CD8-positive, alpha-beta memory T cell (primary cell): Measurements from ENCODE around the gene SNAPC4. TPM values are rescaled to one million over a fixed set of nuclear protein-coding genes. Genes with fewer than 3 reads are reported as not detected.
A peak's percentile ranks its signal among the peaks of the same experiment; 100 is the strongest.

Source experiments
- CTCF ChIA-PET: fragments of 350-600 bp; sonication (Branson Sonifier 250); formaldehyde crosslinking; loops from one replicate; lab custom pipeline; 2021; ENCODE audit warnings: antibody characterized with exemption; lab: Charles Lee
- POLR2A ChIA-PET: fragments of 350-600 bp; sonication (Branson Sonifier 250); formaldehyde crosslinking; loops from one replicate; lab custom pipeline; 2021; ENCODE audit warnings: antibody characterized with exemption; lab: Charles Lee
- DNase-seq, 5 donors: peaks; one replicate each; pipeline versions ENCODE4 v3.0.0 to v3.0.0-alpha.2; 2020 to 2022; ENCODE audit warnings: mixed read lengths in 1 of 5
- H3K27ac ChIP-seq: one replicate; pipeline ENCODE4 v1.7.0; 2013; ENCODE audit warnings: low read depth, mild to moderate bottlenecking, low read length, moderate library complexity
- H3K27me3 ChIP-seq: 2 replicates; pipeline ENCODE4 v1.7.0; 2013; ENCODE audit warnings: low read length, mild to moderate bottlenecking; ENCODE audit not compliant: insufficient read depth, poor library complexity, severe bottlenecking
- H3K36me3 ChIP-seq: 2 replicates; pipeline ENCODE4 v1.7.0; 2013; ENCODE audit warnings: mild to moderate bottlenecking, low read length, moderate library complexity; ENCODE audit not compliant: insufficient read depth
- H3K4me1 ChIP-seq: 2 replicates; pipeline ENCODE4 v1.7.0; 2013; ENCODE audit warnings: mild to moderate bottlenecking, low read length, moderate library complexity; ENCODE audit not compliant: insufficient read depth
- H3K4me3 ChIP-seq: 2 replicates; pipeline ENCODE4 v1.7.0; 2013; ENCODE audit warnings: mild to moderate bottlenecking, low read length
- H3K9me3 ChIP-seq: 2 replicates; pipeline ENCODE4 v1.7.0; 2013; ENCODE audit warnings: mild to moderate bottlenecking, low read length
- H3K27ac Mint-ChIP-seq, 8 donors: one replicate each; pipeline ENCODE4 v1.8.0; 2020 to 2021; ENCODE audit warnings: mixed read lengths in 8 of 8, mild to moderate bottlenecking in 6 of 8, inconsistent platforms in 3 of 8, moderate library complexity in 3 of 8
- H3K27me3 Mint-ChIP-seq, 2 donors: one replicate each; pipeline ENCODE4 v1.8.0; 2020 to 2021; ENCODE audit warnings: mixed read lengths in 2 of 2, mild to moderate bottlenecking in 1 of 2, moderate library complexity in 1 of 2
- H3K36me3 Mint-ChIP-seq, 3 donors: one replicate each; pipeline ENCODE4 v1.8.0; 2020 to 2021; ENCODE audit warnings: mixed read lengths in 3 of 3, inconsistent platforms in 1 of 3, mild to moderate bottlenecking in 1 of 3
- H3K4me1 Mint-ChIP-seq, 3 donors: one replicate each; pipeline ENCODE4 v1.8.0; 2020 to 2021; ENCODE audit warnings: mixed read lengths in 3 of 3, inconsistent platforms in 1 of 3, mild to moderate bottlenecking in 1 of 3
- H3K4me3 Mint-ChIP-seq, 7 donors: one replicate each; pipeline ENCODE4 v1.8.0; 2020 to 2021; ENCODE audit warnings: mixed read lengths in 7 of 7, mild to moderate bottlenecking in 6 of 7, moderate library complexity in 4 of 7, inconsistent platforms in 2 of 7
- H3K9me3 Mint-ChIP-seq, 5 donors: one replicate each; pipeline ENCODE4 v1.8.0; 2020 to 2022; ENCODE audit warnings: mixed read lengths in 5 of 5, mild to moderate bottlenecking in 3 of 5, moderate library complexity in 2 of 5, inconsistent platforms in 1 of 5
- polyA plus RNA-seq: library from polyadenylated mRNA; unstranded; fragments of 300-500 nt; fragmentation: Illumina TruSeq; gene quantifications from one replicate; pipeline ENCODE4 v1.2.3, GENCODE V29; 2021
- total RNA-seq, 2 experiments: library from RNA; stranded (reverse); gene quantifications; one replicate each; pipeline ENCODE4 v1.2.3, GENCODE V29; 2021

The SNAPC4 gene
- total and polyA plus RNA-seq, 3 experiments from 2014 or later: 2.6 to 23.6 (median 22.1) TPM

DNA sequence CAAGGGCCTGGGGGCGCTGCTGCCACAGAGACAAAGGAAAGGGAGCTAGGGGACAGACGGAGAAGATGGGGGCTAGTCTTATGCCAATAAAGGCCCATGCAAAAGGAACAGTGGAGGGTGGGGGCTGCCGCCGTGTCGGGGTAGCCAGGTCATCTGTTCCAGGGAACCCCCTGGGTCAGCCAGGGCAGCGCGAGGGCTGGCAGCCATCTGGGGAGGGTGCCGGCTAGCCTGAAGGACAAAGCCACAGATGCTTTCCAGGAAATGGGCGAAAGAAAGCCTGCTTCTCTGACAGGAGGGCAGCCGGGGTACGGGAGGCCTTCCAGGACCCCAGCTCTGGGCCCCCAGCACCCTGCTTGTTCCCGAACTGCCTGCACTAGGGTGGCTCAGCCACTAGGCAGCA is 24.9 kb downstream of the SNAPC4 start:
- Mint-ChIP-seq H3K9me3 (no peaks in the 10 kb centered on the region), H3K4me1 (no peaks in the 10 kb centered on the region), H3K36me3 (peaks cover 0 to 8% (median 0%) of the 10 kb centered on the region in 3 donors), H3K27ac (no peak overlapping the region), H3K27me3 (no peaks in the 10 kb centered on the region), H3K4me3 (no peak overlapping the region)
- H3K27ac ChIP-seq: no peak overlapping the region
- CTCF ChIA-PET: no interaction called here
- H3K4me3 ChIP-seq: no peak overlapping the region
- POLR2A ChIA-PET: interaction anchor here (0.6 kb wide), 1 partner anchor 34 kb away, joined by 3 read pairs; no protein-coding TSS in a partner anchor
- no peaks in the 10 kb centered on the region for H3K9me3 ChIP-seq
- no peaks in the 10 kb centered on the region for H3K4me1 ChIP-seq
- DNase-seq: no peak
- no peaks in the 10 kb centered on the region for H3K36me3 ChIP-seq
- no peaks in the 10 kb centered on the region for H3K27me3 ChIP-seq

- POLR2A ChIA-PET: no interaction called here
- Mint-ChIP-seq H3K27me3 (no peaks in the 10 kb centered on the region), H3K27ac (no peak overlapping the region), H3K36me3 (peaks cover 0 to 4% (median 0%) of the 10 kb centered on the region in 3 donors), H3K9me3 (no peaks in the 10 kb centered on the region), H3K4me1 (no peaks in the 10 kb centered on the region), H3K4me3 (no peak overlapping the region)
- Histone ChIP-seq H3K36me3 (no peaks in the 10 kb centered on the region), H3K4me3 (no peak overlapping the region), H3K4me1 (no peaks in the 10 kb centered on the region), H3K27me3 (no peaks in the 10 kb centered on the region), H3K27ac (no peak overlapping the region), H3K9me3 (no peaks in the 10 kb centered on the region)
- DNase-seq: no peak
- CTCF ChIA-PET: no interaction called here
Observed at GRCh38 chr9:136374183-136374575, 25.8 kb downstream of the SNAPC4 start.

DNA sequence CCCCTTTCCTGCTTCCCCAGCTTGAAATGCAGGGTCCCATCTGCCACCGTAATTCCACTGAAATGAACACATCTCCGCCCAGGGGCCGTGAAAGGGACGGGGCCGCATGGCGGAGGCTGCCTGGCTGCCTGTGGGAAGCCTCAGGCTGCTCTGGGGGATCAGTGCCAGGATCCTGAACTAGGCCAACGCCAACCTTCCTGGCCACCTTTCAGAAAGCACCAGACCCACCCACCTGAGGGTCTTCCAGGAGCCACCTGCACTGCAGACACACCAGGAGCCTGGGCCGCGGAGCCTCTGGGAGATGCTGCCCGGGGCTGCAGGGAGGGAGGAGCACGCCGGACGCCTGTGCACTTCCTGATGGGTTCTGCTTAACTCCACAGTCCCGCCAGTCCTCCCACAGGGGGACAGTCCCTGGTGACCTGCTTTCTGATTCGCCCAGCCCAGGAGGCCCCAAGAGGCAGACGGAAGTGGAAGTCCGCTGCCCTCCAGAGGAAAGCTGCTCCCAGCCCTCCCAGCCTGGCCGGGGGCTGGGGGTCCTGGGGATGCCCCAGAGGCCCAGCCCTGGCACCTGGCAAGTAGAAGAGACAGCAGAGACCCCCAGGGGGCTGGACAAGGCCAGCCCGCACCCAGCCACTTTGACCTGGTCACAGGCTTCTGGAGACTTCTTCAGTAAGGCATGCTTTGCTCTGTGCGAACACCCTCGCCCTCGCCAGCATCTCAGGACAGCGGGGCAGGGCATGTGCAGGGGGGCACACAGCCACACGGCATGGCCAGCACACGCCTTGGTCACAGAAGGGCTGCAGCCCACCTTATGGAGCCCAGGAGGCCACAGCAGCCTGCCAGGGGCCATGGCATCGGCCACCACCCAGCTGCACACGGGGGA is 26.4 kb downstream of the SNAPC4 start, which contains the start of gene CARD9:
CARD9 (minus strand) TSS at position 370 of the 883 bp plus-strand sequence. CDS start 1,591 bp downstream, outside the sequence.
- DNase-seq: no peak
- H3K4me1 ChIP-seq: no peaks in the 10 kb centered on the region
- no peaks in the 10 kb centered on the region for H3K27me3 ChIP-seq
- Mint-ChIP-seq H3K36me3 (peaks cover 0 to 1% (median 0%) of the 10 kb centered on the region in 3 donors), H3K4me1 (no peaks in the 10 kb centered on the region), H3K27ac (peak within 1 kb of the TSS in 1 of 8 donors; percentile 46), H3K4me3 (no peak within 1 kb of the TSS), H3K27me3 (no peaks in the 10 kb centered on the region), H3K9me3 (no peaks in the 10 kb centered on the region)
- no peaks in the 10 kb centered on the region for H3K36me3 ChIP-seq
- peak within 1 kb of the TSS; percentile 54 for H3K27ac ChIP-seq
- H3K4me3 ChIP-seq: peak within 1 kb of the TSS; percentile 19
- H3K9me3 ChIP-seq: no peaks in the 10 kb centered on the region
- ChIA-PET CTCF (no interaction called here), POLR2A (no interaction called here)

DNA sequence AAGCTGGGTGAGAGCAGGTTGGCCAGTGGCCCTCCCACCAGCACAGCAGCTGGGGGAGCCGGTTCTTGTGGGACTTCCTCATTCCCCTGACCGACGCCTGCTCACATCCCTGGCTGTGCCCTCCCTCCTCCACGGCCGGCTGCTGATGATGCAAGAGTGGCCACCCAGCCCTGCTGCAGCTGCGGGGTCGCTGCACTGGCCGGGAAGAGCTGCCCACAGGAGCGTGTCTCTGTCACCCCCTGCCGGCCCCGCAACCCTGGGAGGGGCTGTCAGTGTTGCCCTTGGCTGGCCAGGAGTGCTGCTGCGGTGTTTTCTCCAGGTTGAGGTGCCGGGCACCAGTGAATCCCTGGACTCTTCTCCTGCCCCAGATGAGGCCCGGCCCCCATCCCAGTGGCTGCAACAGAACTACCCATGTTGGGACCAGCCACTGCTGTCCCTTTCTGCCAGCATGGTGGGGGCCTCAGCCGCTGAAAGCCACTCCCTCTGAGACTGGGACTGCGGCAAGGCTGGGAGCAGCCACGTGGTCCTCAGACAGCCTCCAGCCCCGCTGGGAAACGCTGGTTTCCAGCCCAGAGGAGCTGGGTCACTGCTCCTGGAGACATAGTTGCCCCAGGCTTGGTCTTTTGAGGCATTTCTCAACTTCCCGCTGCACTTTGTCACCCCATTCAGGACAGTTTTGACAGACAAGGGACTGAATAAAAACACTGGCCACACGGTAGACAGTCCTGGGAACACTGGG is 27.2 kb downstream of the SNAPC4 start:
- Mint-ChIP-seq H3K4me1 (no peaks in the 10 kb centered on the region), H3K4me3 (no peak overlapping the region), H3K9me3 (no peaks in the 10 kb centered on the region), H3K27me3 (no peaks in the 10 kb centered on the region), H3K36me3 (peaks cover 0 to 1% (median 0%) of the 10 kb centered on the region in 3 donors), H3K27ac (peak overlapping the region in 1 of 8 donors; percentile 46)
- ChIA-PET POLR2A (no interaction called here), CTCF (no interaction called here)
- no peaks in the 10 kb centered on the region for H3K36me3 ChIP-seq
- DNase-seq: no peak
- H3K27ac ChIP-seq: peak overlapping the region; percentile 54
- H3K4me3 ChIP-seq: peak overlapping the region; percentile 19
- no peaks in the 10 kb centered on the region for H3K4me1 ChIP-seq
- no peaks in the 10 kb centered on the region for H3K27me3 ChIP-seq
- H3K9me3 ChIP-seq: no peaks in the 10 kb centered on the region

GRCh38 chr9:136372006-136372405 is 28.0 kb downstream of the SNAPC4 start:
- POLR2A ChIA-PET: no interaction called here
- no peak for DNase-seq
- H3K36me3 ChIP-seq: no peaks in the 10 kb centered on the region
- H3K27ac Mint-ChIP-seq: no peak overlapping the region
- no peaks in the 10 kb centered on the region for H3K9me3 Mint-ChIP-seq
- peaks cover 0 to 1% (median 0%) of the 10 kb centered on the region in 3 donors for H3K36me3 Mint-ChIP-seq
- no peak overlapping the region for H3K4me3 ChIP-seq
- H3K4me1 ChIP-seq: no peaks in the 10 kb centered on the region
- no peaks in the 10 kb centered on the region for H3K4me1 Mint-ChIP-seq
- H3K4me3 Mint-ChIP-seq: no peak overlapping the region
- CTCF ChIA-PET: no interaction called here
- no peaks in the 10 kb centered on the region for H3K27me3 Mint-ChIP-seq
- no peaks in the 10 kb centered on the region for H3K9me3 ChIP-seq
- H3K27ac ChIP-seq: no peak overlapping the region
- H3K27me3 ChIP-seq: no peaks in the 10 kb centered on the region

- Histone ChIP-seq H3K27me3 (no peaks in the 10 kb centered on the region), H3K9me3 (no peaks in the 10 kb centered on the region), H3K27ac (no peak overlapping the region), H3K4me3 (no peak overlapping the region), H3K36me3 (no peaks in the 10 kb centered on the region), H3K4me1 (no peaks in the 10 kb centered on the region)
- no peak overlapping the region for H3K27ac Mint-ChIP-seq
- ChIA-PET POLR2A (no interaction called here), CTCF (no interaction called here)
- no peaks in the 10 kb centered on the region for H3K36me3 Mint-ChIP-seq
- no peaks in the 10 kb centered on the region for H3K9me3 Mint-ChIP-seq
- no peak overlapping the region for H3K4me3 Mint-ChIP-seq
- no peaks in the 10 kb centered on the region for H3K4me1 Mint-ChIP-seq
- DNase-seq: no peak
- H3K27me3 Mint-ChIP-seq: no peaks in the 10 kb centered on the region
Observed at GRCh38 chr9:136371533-136371880, 28.5 kb downstream of the SNAPC4 start.

GRCh38 chr9:136370687-136371532 is 29.1 kb downstream of the SNAPC4 start:
- no peaks in the 10 kb centered on the region for H3K4me1 ChIP-seq
- H3K4me3 Mint-ChIP-seq: no peak overlapping the region
- no peak for DNase-seq
- H3K36me3 ChIP-seq: no peaks in the 10 kb centered on the region
- H3K27ac ChIP-seq: no peak overlapping the region
- H3K27me3 ChIP-seq: no peaks in the 10 kb centered on the region
- CTCF ChIA-PET: no interaction called here
- peak overlapping the region in 1 of 8 donors; percentile 79 for H3K27ac Mint-ChIP-seq
- H3K4me3 ChIP-seq: no peak overlapping the region
- H3K9me3 Mint-ChIP-seq: no peaks in the 10 kb centered on the region
- no peaks in the 10 kb centered on the region for H3K27me3 Mint-ChIP-seq
- no peaks in the 10 kb centered on the region for H3K36me3 Mint-ChIP-seq
- H3K4me1 Mint-ChIP-seq: no peaks in the 10 kb centered on the region
- H3K9me3 ChIP-seq: no peaks in the 10 kb centered on the region
- POLR2A ChIA-PET: no interaction called here
